AG09309 (cell line): Measurements from ENCODE around the gene FAM13C.

Experiments
- DNase-seq: peaks from one replicate; pipeline ENCODE4 v3.0.0-alpha.2; 2010; ENCODE audit warnings: low read depth
- H3K4me3 ChIP-seq: 2 replicates; pipeline ENCODE4 v1.5.1; 2011; ENCODE audit warnings: mild to moderate bottlenecking, low read depth, low read length, moderate library complexity; ENCODE audit not compliant: control insufficient read depth
- CTCF ChIP-seq: IDR thresholded peaks from 2 replicates; pipeline ENCODE4 v1.5.1; 2011; ENCODE audit warnings: mild to moderate bottlenecking, low read depth, low read length, inconsistent platforms; ENCODE audit not compliant: insufficient read depth, control insufficient read depth; ENCODE audit errors: missing control alignments

FAM13C gene

GRCh38 chr10:59206204-59206720 lies 156.1 kb downstream of the FAM13C start:
- H3K4me3 ChIP-seq: no peak overlapping the region
- TF ChIP-seq CTCF: no peak

More at GRCh38 chr10:59206204-59206720, 156.1 kb downstream of the FAM13C start:
- DNase-seq: no peak
